Natural killer cell (primary cell): ENCODE data around the gene COL6A3. TPM values are rescaled to one million over a fixed set of nuclear protein-coding genes. Genes with fewer than 3 reads are reported as not detected.

Experiments used
- ATAC-seq, 3 donors: fragments of 150-1000 bp in 2 of 3; fragments of 200-7000 bp in 1 of 3; cut with Tn5 transposase; 1 replicate in 1 of 3; 2 replicates in 2 of 3; pipeline ENCODE4 v1.10.0; 2021; ENCODE audit warnings: mild to moderate bottlenecking in 2 of 3, moderate library complexity in 2 of 3
- DNase-seq, 2 donors: peaks; one replicate each; pipeline versions ENCODE4 v3.0.0 to v3.0.0-alpha.2; 2013 to 2021; ENCODE audit warnings: mixed read lengths in 1 of 2
- H3K27ac ChIP-seq: one replicate; pipeline ENCODE4 v1.5.1; 2013; ENCODE audit warnings: mild to moderate bottlenecking, low read length
- H3K27me3 ChIP-seq: one replicate; pipeline ENCODE4 v1.6.1; 2013; ENCODE audit warnings: low read length; ENCODE audit not compliant: control insufficient read depth, insufficient read depth
- H3K36me3 ChIP-seq: one replicate; pipeline ENCODE4 v1.6.1; 2013; ENCODE audit warnings: low read length; ENCODE audit not compliant: control insufficient read depth, insufficient read depth
- H3K4me1 ChIP-seq: one replicate; pipeline ENCODE4 v1.6.1; 2013; ENCODE audit warnings: low read length; ENCODE audit not compliant: control insufficient read depth, insufficient read depth
- H3K4me3 ChIP-seq: one replicate; pipeline ENCODE4 v1.5.1; 2013; ENCODE audit warnings: low read length
- H3K9me3 ChIP-seq: one replicate; pipeline ENCODE4 v1.6.1; 2013; ENCODE audit warnings: low read length; ENCODE audit not compliant: control insufficient read depth, insufficient read depth
- H3K27ac Mint-ChIP-seq, 2 donors: one replicate each; pipeline ENCODE4 v1.8.0; 2022; ENCODE audit warnings: mild to moderate bottlenecking in 2 of 2, mixed read lengths in 2 of 2, moderate library complexity in 1 of 2
- H3K27me3 Mint-ChIP-seq, 2 donors: one replicate each; pipeline ENCODE4 v1.8.0; 2022; ENCODE audit warnings: low read depth in 2 of 2, mixed read lengths in 2 of 2
- H3K36me3 Mint-ChIP-seq: one replicate; pipeline ENCODE4 v1.8.0; 2022; ENCODE audit warnings: mixed read lengths
- H3K4me1 Mint-ChIP-seq, 2 donors: one replicate each; pipeline ENCODE4 v1.8.0; 2022; ENCODE audit warnings: mixed read lengths in 2 of 2
- H3K4me3 Mint-ChIP-seq: one replicate; pipeline ENCODE4 v1.8.0; 2022; ENCODE audit warnings: mild to moderate bottlenecking, moderate library complexity, mixed read lengths
- H3K9me3 Mint-ChIP-seq, 2 donors: one replicate each; pipeline ENCODE4 v1.8.0; 2022; ENCODE audit warnings: mixed read lengths in 2 of 2
- WGBS: methylation state at CpG from one replicate; pipeline ENCODE4 v1.1.7; 2013; ENCODE audit warnings: missing lambda C conversion rate; ENCODE audit not compliant: insufficient coverage; 5-methylcytosine and 5-hydroxymethylcytosine counted together
- intact Hi-C: fragments of 100-400 bp; cut with micrococcal nuclease; formaldehyde crosslinking; loops from one replicate; pipeline ENCODE4 v1.14.2; 2022
- total RNA-seq, 4 donors: library from RNA; stranded (reverse); fragments of 120-200 nt in 1 of 4; gene quantifications; one replicate each; pipeline versions ENCODE4 v1.2.3 to v1.2.4, GENCODE V29; 2013 to 2022
- TF ChIP-seq, protein P1 (sequence below): fragments of 200-600 bp; IDR thresholded peaks from one replicate; pipeline ENCODE4 v1.8.0; 2022; ENCODE audit warnings: antibody characterized with exemption

COL6A3 gene
- total RNA-seq, 3 donors from 2014 or later (not counting 1 experiment from before 2014, with no cell fraction given): 0.10 to 0.31 (median 0.29) TPM

DNA sequence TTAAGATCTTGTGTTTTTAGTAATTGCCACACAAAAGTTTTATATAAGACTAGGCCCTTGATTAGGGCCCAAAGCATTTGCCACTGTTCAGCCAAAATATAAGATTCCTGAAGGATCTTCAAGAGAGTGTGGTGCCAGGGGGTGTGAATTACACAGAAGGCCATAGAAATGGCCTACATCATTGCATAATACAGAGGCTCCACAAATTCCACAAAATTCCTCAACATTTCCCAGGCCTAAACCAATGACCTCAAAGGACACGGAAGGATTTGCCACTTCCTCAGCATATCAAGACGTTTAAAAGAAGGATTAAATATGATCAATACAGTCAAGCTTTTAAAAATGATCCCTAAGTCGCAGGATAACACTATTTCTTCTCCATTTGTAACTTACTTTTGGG lies 24.1 kb downstream of the COL6A3 start:
- no peak for ATAC-seq
- DNase-seq: no peak
- WGBS: 90% methylated on average over 3 of the region's 3 CpGs
- H3K4me1 Mint-ChIP-seq: no peaks in the 10 kb centered on the region
- Histone ChIP-seq H3K27ac (no peak overlapping the region), H3K27me3 (no peaks in the 10 kb centered on the region), H3K36me3 (no peaks in the 10 kb centered on the region), H3K9me3 (no peaks in the 10 kb centered on the region), H3K4me1 (no peaks in the 10 kb centered on the region), H3K4me3 (no peak overlapping the region)
- H3K27ac Mint-ChIP-seq: no peak overlapping the region
- H3K4me3 Mint-ChIP-seq: no peak overlapping the region
- intact Hi-C loops: no loop called here
- no peaks in the 10 kb centered on the region for H3K9me3 Mint-ChIP-seq
- H3K27me3 Mint-ChIP-seq: peaks cover 18 to 30% of the 10 kb centered on the region in 2 donors
- H3K36me3 Mint-ChIP-seq: no peaks in the 10 kb centered on the region
- TF ChIP-seq, protein P1, sequence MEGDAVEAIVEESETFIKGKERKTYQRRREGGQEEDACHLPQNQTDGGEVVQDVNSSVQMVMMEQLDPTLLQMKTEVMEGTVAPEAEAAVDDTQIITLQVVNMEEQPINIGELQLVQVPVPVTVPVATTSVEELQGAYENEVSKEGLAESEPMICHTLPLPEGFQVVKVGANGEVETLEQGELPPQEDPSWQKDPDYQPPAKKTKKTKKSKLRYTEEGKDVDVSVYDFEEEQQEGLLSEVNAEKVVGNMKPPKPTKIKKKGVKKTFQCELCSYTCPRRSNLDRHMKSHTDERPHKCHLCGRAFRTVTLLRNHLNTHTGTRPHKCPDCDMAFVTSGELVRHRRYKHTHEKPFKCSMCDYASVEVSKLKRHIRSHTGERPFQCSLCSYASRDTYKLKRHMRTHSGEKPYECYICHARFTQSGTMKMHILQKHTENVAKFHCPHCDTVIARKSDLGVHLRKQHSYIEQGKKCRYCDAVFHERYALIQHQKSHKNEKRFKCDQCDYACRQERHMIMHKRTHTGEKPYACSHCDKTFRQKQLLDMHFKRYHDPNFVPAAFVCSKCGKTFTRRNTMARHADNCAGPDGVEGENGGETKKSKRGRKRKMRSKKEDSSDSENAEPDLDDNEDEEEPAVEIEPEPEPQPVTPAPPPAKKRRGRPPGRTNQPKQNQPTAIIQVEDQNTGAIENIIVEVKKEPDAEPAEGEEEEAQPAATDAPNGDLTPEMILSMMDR: no peak

GRCh38 chr2:237388036-237388435 lies 25.9 kb downstream of the COL6A3 start:
- H3K27ac Mint-ChIP-seq: no peak overlapping the region
- H3K27me3 ChIP-seq: no peaks in the 10 kb centered on the region
- no peaks in the 10 kb centered on the region for H3K9me3 Mint-ChIP-seq
- H3K27me3 Mint-ChIP-seq: peaks cover 15 to 35% of the 10 kb centered on the region in 2 donors
- ATAC-seq (no peak), DNase-seq (no peak)
- H3K36me3 ChIP-seq: no peaks in the 10 kb centered on the region
- H3K4me1 Mint-ChIP-seq: no peaks in the 10 kb centered on the region
- 84% methylated on average over 5 of the region's 5 CpGs for WGBS
- no peaks in the 10 kb centered on the region for H3K4me1 ChIP-seq
- intact Hi-C loops: no loop called here
- H3K4me3 Mint-ChIP-seq: no peak overlapping the region
- H3K36me3 Mint-ChIP-seq: no peaks in the 10 kb centered on the region
- TF ChIP-seq, protein P1: no peak
- no peaks in the 10 kb centered on the region for H3K9me3 ChIP-seq
- no peak overlapping the region for H3K27ac ChIP-seq
- no peak overlapping the region for H3K4me3 ChIP-seq

DNA sequence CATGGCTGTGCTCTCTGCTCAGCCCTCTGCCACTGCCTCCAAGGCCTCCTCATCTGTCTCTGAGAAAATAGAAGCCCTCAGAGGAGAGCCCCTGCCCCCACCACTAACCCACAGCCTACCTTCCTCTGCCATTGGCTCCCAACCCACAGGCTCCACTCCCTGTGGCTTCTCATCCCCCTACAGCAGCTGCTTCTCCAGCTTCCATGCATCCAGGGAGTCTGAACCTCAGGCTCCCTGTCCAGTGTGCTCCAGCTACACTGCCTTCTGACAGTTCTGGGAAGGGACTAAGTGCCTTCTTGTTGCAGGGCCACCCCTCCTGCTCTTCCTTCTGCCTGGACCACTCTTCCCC lies 29.3 kb downstream of the COL6A3 start:
- Histone ChIP-seq H3K9me3 (no peaks in the 10 kb centered on the region), H3K4me1 (no peaks in the 10 kb centered on the region), H3K4me3 (no peak overlapping the region), H3K36me3 (no peaks in the 10 kb centered on the region), H3K27ac (no peak overlapping the region), H3K27me3 (no peaks in the 10 kb centered on the region)
- H3K9me3 Mint-ChIP-seq: no peaks in the 10 kb centered on the region
- no peaks in the 10 kb centered on the region for H3K4me1 Mint-ChIP-seq
- no peaks in the 10 kb centered on the region for H3K36me3 Mint-ChIP-seq
- TF ChIP-seq, protein P1: no peak
- peaks cover 9 to 42% of the 10 kb centered on the region in 2 donors for H3K27me3 Mint-ChIP-seq
- H3K4me3 Mint-ChIP-seq: no peak overlapping the region
- DNase-seq (no peak), ATAC-seq (no peak)
- intact Hi-C loops: no loop called here
- H3K27ac Mint-ChIP-seq: no peak overlapping the region

DNA sequence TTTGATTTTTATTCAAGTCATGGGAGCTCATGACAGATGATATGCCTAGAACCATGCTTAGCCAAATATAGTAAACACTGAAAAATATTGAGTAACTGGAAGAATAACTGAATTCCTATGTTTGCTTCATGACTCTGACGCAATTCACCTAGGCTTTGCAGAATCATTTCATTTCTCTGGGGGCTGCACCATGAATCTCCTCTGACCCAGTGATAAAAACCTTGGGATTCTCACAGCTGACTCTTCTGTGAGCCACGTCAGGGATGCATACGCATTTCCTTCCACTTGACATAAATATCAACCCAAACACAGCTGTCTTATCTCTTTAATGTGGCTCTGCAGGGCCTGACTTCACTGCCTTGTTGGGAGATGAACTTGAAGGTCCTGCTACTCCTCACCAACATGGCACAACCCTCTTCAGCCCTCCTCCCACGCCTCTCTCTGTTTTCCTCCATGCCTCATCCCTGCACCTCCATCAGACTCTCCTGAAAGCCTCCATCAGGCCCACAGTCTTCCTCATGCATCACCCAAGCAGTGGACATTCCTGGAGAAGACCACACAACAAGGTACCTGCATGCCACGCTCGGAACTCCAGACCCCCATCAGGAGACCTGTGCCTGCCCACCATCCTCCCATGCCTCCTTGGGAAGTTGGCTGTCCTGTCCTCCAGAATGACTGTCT lies 29.8 kb downstream of the COL6A3 start:
- Mint-ChIP-seq H3K4me3 (no peak overlapping the region), H3K36me3 (no peaks in the 10 kb centered on the region), H3K9me3 (no peaks in the 10 kb centered on the region), H3K27ac (no peak overlapping the region), H3K27me3 (peaks cover 9 to 47% of the 10 kb centered on the region in 2 donors), H3K4me1 (no peaks in the 10 kb centered on the region)
- 83% methylated on average over 6 of the region's 6 CpGs for WGBS
- ATAC-seq: no peak
- no peak for DNase-seq
- no peaks in the 10 kb centered on the region for H3K9me3 ChIP-seq
- TF ChIP-seq, protein P1: no peak
- H3K4me1 ChIP-seq: no peaks in the 10 kb centered on the region
- no peaks in the 10 kb centered on the region for H3K27me3 ChIP-seq
- H3K27ac ChIP-seq: no peak overlapping the region
- H3K4me3 ChIP-seq: no peak overlapping the region
- intact Hi-C loops: no loop called here
- H3K36me3 ChIP-seq: no peaks in the 10 kb centered on the region
